Neural progenitor cell (in vitro differentiated cells): Measurements from ENCODE around the gene PLA2G6. TPM values are rescaled to one million over a fixed set of nuclear protein-coding genes. Genes with fewer than 3 reads are reported as not detected.

Experiments
- DNase-seq: peaks from one replicate; pipeline ENCODE4 v3.0.0-alpha.2; 2016; ENCODE audit warnings: low spot score
- H2AFZ ChIP-seq: fragments of 200-600 bp; sonication (generic); replicated peaks from 2 replicates; pipeline ENCODE4 v1.6.1; 2016; ENCODE audit warnings: antibody characterized with exemption
- H3F3A ChIP-seq: fragments of 200-600 bp; sonication (generic); 2 replicates; pipeline ENCODE4 v1.6.1; 2016; ENCODE audit warnings: antibody characterized with exemption, low read depth
- H3K27ac ChIP-seq: fragments of 200-600 bp; sonication (generic); 2 replicates; pipeline ENCODE4 v1.5.1; 2016; ENCODE audit warnings: mild to moderate bottlenecking
- H3K27me3 ChIP-seq: fragments of 200-600 bp; sonication (generic); 2 replicates; pipeline ENCODE4 v1.6.1; 2016; ENCODE audit warnings: mild to moderate bottlenecking, moderate library complexity
- H3K36me3 ChIP-seq: fragments of 200-600 bp; sonication (generic); 2 replicates; pipeline ENCODE4 v1.5.1; 2016
- H3K4me1 ChIP-seq: fragments of 200-600 bp; sonication (generic); 2 replicates; pipeline ENCODE4 v1.6.1; 2016; ENCODE audit warnings: mixed run types
- H3K4me2 ChIP-seq: fragments of 200-600 bp; sonication (generic); 2 replicates; pipeline ENCODE4 v1.6.1; 2016
- H3K4me3 ChIP-seq: fragments of 200-600 bp; sonication (generic); 2 replicates; pipeline ENCODE4 v1.5.1; 2016
- H3K79me2 ChIP-seq: fragments of 200-600 bp; sonication (generic); 2 replicates; pipeline ENCODE4 v1.6.1; 2016; ENCODE audit warnings: low read depth
- H3K9ac ChIP-seq: fragments of 200-600 bp; sonication (generic); 2 replicates; pipeline ENCODE4 v1.6.1; 2016
- H3K9me3 ChIP-seq: fragments of 200-600 bp; sonication (generic); 2 replicates; pipeline ENCODE4 v1.5.1; 2016; ENCODE audit warnings: low read depth
- H4K20me1 ChIP-seq: fragments of 200-600 bp; sonication (generic); 2 replicates; pipeline ENCODE4 v1.6.1; 2016; ENCODE audit warnings: low read depth
- H3K27ac Mint-ChIP-seq: 3 replicates; pipeline ENCODE4 v1.8.0; 2021; ENCODE audit warnings: mixed read lengths
- H3K27me3 Mint-ChIP-seq: 2 replicates; pipeline ENCODE4 v1.8.0; 2022; ENCODE audit warnings: low read depth, mild to moderate bottlenecking, inconsistent platforms, moderate library complexity, mixed read lengths; ENCODE audit not compliant: insufficient read depth
- H3K36me3 Mint-ChIP-seq: 3 replicates; pipeline ENCODE4 v1.8.0; 2021; ENCODE audit warnings: mixed read lengths
- H3K4me1 Mint-ChIP-seq: 3 replicates; pipeline ENCODE4 v1.8.0; 2021; ENCODE audit warnings: mixed read lengths
- H3K4me3 Mint-ChIP-seq: 3 replicates; pipeline ENCODE4 v1.8.0; 2021; ENCODE audit warnings: mild to moderate bottlenecking, moderate library complexity, mixed read lengths
- H3K9me3 Mint-ChIP-seq: 3 replicates; pipeline ENCODE4 v1.8.0; 2020; ENCODE audit warnings: mixed read lengths
- EZH2 ChIP-seq: fragments of 200-600 bp; sonication (generic); IDR thresholded peaks from 2 replicates; pipeline ENCODE4 v1.6.1; 2017; ENCODE audit warnings: antibody characterized with exemption, mild to moderate bottlenecking, moderate library complexity
- EZH2phosphoT487 ChIP-seq: fragments of 200-600 bp; sonication (generic); IDR thresholded peaks from 2 replicates; pipeline ENCODE4 v1.6.1; 2017; ENCODE audit warnings: antibody characterized with exemption
- total RNA-seq: library from RNA; depleted of rRNA; stranded (reverse); fragments of >200 nt; gene quantifications from 2 replicates; pipeline ENCODE4 v1.2.3, GENCODE V29; 2015; ENCODE audit warnings: low replicate concordance
- TF ChIP-seq, protein P1 (sequence below): fragments of 200-600 bp; sonication (generic); IDR thresholded peaks from 2 replicates; pipeline ENCODE4 v1.5.1; 2017; ENCODE audit warnings: antibody characterized with exemption, mild to moderate bottlenecking

PLA2G6 gene
- total RNA-seq, 1 donor from 2014 or later, result 20.1 TPM

DNA sequence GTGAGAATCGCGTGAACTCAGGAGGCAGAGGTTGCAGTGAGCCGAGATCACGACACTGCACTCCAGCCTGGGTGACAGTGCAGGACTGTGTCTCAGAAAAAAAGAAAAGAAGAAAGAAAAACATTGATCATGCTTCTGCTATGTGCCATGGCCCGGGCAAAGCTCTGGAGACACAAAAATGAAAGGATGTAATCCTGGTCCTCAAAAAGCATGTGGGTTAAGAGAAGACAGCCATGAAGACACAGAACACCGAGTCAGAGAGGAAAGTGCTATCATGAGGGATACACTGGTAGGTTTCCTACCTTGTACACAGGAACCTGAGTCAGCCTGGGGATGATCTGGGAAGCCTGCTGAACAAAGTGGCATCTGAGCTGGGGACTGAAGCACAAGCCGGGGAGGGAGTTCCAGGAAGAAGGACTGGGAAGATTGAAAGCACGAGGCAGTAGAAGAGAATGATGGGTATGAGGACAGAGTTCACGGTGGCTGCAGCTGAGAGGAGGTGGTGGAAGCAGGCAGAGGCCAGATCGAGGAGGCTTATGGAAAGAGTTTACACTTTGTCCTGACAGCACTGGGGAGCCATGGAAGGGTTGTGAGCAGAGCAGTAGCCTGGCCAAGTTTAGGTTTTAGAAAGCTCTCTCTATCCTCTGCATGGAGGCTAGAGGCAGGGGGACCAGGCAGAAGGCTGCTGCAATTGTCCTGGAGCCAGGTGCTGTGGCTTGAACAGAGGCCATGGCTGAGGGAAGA is 10.3 kb upstream of the PLA2G6 start:
- no peak for TF ChIP-seq EZH2
- no peak for TF ChIP-seq EZH2phosphoT487
- TF ChIP-seq, protein P1, sequence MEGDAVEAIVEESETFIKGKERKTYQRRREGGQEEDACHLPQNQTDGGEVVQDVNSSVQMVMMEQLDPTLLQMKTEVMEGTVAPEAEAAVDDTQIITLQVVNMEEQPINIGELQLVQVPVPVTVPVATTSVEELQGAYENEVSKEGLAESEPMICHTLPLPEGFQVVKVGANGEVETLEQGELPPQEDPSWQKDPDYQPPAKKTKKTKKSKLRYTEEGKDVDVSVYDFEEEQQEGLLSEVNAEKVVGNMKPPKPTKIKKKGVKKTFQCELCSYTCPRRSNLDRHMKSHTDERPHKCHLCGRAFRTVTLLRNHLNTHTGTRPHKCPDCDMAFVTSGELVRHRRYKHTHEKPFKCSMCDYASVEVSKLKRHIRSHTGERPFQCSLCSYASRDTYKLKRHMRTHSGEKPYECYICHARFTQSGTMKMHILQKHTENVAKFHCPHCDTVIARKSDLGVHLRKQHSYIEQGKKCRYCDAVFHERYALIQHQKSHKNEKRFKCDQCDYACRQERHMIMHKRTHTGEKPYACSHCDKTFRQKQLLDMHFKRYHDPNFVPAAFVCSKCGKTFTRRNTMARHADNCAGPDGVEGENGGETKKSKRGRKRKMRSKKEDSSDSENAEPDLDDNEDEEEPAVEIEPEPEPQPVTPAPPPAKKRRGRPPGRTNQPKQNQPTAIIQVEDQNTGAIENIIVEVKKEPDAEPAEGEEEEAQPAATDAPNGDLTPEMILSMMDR, result no peak
- H3K4me2 ChIP-seq, result no peak overlapping the region

GRCh38 chr22:38191055-38191454 is 9.4 kb upstream of the PLA2G6 start:
- Histone ChIP-seq H3K9me3 (no peaks in the 10 kb centered on the region), H2AFZ (no peak overlapping the region), H3K36me3 (no peaks in the 10 kb centered on the region), H3K27me3 (no peaks in the 10 kb centered on the region), H3K79me2 (no peaks in the 10 kb centered on the region), H4K20me1 (no peaks in the 10 kb centered on the region), H3K4me1 (no peaks in the 10 kb centered on the region), H3K4me3 (no peak overlapping the region), H3K27ac (no peak overlapping the region), H3F3A (no peaks in the 10 kb centered on the region), H3K4me2 (no peak overlapping the region), H3K9ac (no peak overlapping the region)
- Mint-ChIP-seq H3K9me3 (no peaks in the 10 kb centered on the region), H3K36me3 (no peaks in the 10 kb centered on the region), H3K4me3 (no peak overlapping the region), H3K4me1 (peaks cover 9% of the 10 kb centered on the region), H3K27ac (no peak overlapping the region), H3K27me3 (peaks cover 2% of the 10 kb centered on the region)
- TF ChIP-seq EZH2phosphoT487, result no peak
- TF ChIP-seq, protein P1, result no peak
- no peak for TF ChIP-seq EZH2
- no peak for DNase-seq

More for the DNA sequence above, 10.3 kb upstream of the PLA2G6 start:
- Histone ChIP-seq H2AFZ (no peak overlapping the region), H3K9ac (no peak overlapping the region), H3K27me3 (no peaks in the 10 kb centered on the region), H3K36me3 (no peaks in the 10 kb centered on the region), H3K4me3 (no peak overlapping the region), H3F3A (no peaks in the 10 kb centered on the region), H3K4me1 (no peaks in the 10 kb centered on the region), H4K20me1 (no peaks in the 10 kb centered on the region), H3K27ac (no peak overlapping the region), H3K9me3 (no peaks in the 10 kb centered on the region), H3K79me2 (no peaks in the 10 kb centered on the region)
- H3K36me3 Mint-ChIP-seq, result no peaks in the 10 kb centered on the region
- H3K4me3 Mint-ChIP-seq, result no peak overlapping the region
- peaks cover 2% of the 10 kb centered on the region for H3K27me3 Mint-ChIP-seq
- peaks cover 9% of the 10 kb centered on the region for H3K4me1 Mint-ChIP-seq
- no peaks in the 10 kb centered on the region for H3K9me3 Mint-ChIP-seq
- peak overlapping the region; percentile 4 for H3K27ac Mint-ChIP-seq
- DNase-seq, result no peak

DNA sequence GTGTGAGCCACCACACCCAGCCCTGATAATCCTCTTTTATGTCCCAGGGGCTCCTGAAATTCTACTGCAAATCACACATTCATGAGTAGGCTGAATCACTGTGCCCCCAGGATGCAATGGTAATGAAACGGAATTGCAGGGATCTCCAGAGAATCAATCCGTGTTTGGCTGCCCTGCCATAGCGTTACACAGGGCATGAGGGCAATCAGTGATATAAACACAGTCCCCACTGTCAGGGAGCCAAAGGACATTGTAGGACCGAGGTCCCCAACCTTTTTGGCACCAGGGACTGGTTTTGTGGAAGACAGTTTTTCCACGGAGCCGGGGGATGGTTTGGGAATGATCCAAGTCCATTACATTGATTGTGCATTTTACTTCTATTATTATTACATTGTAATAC is 9.0 kb upstream of the PLA2G6 start:
- Mint-ChIP-seq H3K27me3 (peaks cover 2% of the 10 kb centered on the region), H3K27ac (no peak overlapping the region), H3K9me3 (no peaks in the 10 kb centered on the region), H3K4me3 (no peak overlapping the region), H3K36me3 (no peaks in the 10 kb centered on the region), H3K4me1 (peaks cover 9% of the 10 kb centered on the region)
- H3K4me1 ChIP-seq, result no peaks in the 10 kb centered on the region
- no peak overlapping the region for H3K27ac ChIP-seq
- H3K4me3 ChIP-seq, result no peak overlapping the region
- H3K4me2 ChIP-seq, result no peak overlapping the region
- no peaks in the 10 kb centered on the region for H3K36me3 ChIP-seq
- no peak for TF ChIP-seq EZH2
- TF ChIP-seq EZH2phosphoT487, result no peak
- TF ChIP-seq, protein P1, result no peak
- H3K79me2 ChIP-seq, result no peaks in the 10 kb centered on the region
- DNase-seq, result no peak
- no peaks in the 10 kb centered on the region for H4K20me1 ChIP-seq
- no peaks in the 10 kb centered on the region for H3F3A ChIP-seq
- no peak overlapping the region for H3K9ac ChIP-seq
- H3K27me3 ChIP-seq, result no peaks in the 10 kb centered on the region
- no peak overlapping the region for H2AFZ ChIP-seq
- H3K9me3 ChIP-seq, result no peaks in the 10 kb centered on the region
